Mesenchymal stem cell (in vitro differentiated cells and primary cell): ENCODE results near the gene HELZ2.
"Not testable (repeated sequence)": the region's sequence is repeated elsewhere in the genome, so short reads cannot be mapped to it uniquely, and the experiment has no call there.

ENCODE experiments used
- DNase-seq: peaks from one replicate; pipeline ENCODE4 v3.0.0-alpha.2; 2013
- H2AFZ ChIP-seq: one replicate; pipeline ENCODE4 v1.6.1; 2013; ENCODE audit warnings: low read depth, mild to moderate bottlenecking, control low read depth, inconsistent platforms, low read length, moderate library complexity
- H2AK5ac ChIP-seq: 2 replicates; pipeline ENCODE4 v1.6.1; 2013; ENCODE audit warnings: low read length, moderate library complexity, mild to moderate bottlenecking, inconsistent platforms; ENCODE audit not compliant: severe bottlenecking
- H2BK120ac ChIP-seq: one replicate; pipeline ENCODE4 v1.6.1; 2013; ENCODE audit warnings: low read depth, mild to moderate bottlenecking, inconsistent platforms, low read length, moderate library complexity
- H2BK12ac ChIP-seq, 2 experiments: one replicate each; pipeline ENCODE4 v1.6.1; 2013; ENCODE audit warnings: inconsistent platforms in 2 of 2, low read length in 2 of 2, mild to moderate bottlenecking in 2 of 2, moderate library complexity in 2 of 2, control low read depth in 1 of 2
- H2BK15ac ChIP-seq: one replicate; pipeline ENCODE4 v1.6.1; 2013; ENCODE audit warnings: mild to moderate bottlenecking, low read depth, inconsistent platforms; ENCODE audit not compliant: poor library complexity, severe bottlenecking
- H2BK5ac ChIP-seq: 2 replicates; pipeline ENCODE4 v1.6.1; 2013; ENCODE audit warnings: low read depth, mild to moderate bottlenecking, low read length, control low read depth, inconsistent platforms; ENCODE audit not compliant: poor library complexity, severe bottlenecking
- H3K14ac ChIP-seq, 2 experiments: one replicate each; pipeline ENCODE4 v1.6.1; 2013; ENCODE audit warnings: inconsistent platforms in 2 of 2, low read length in 2 of 2, control low read depth in 1 of 2, mild to moderate bottlenecking in 1 of 2, moderate library complexity in 1 of 2
- H3K18ac ChIP-seq, 2 experiments: one replicate each; pipeline ENCODE4 v1.6.1; 2013; ENCODE audit warnings: inconsistent platforms in 2 of 2, low read length in 2 of 2, control low read depth in 1 of 2, low read depth in 1 of 2, mild to moderate bottlenecking in 1 of 2
- H3K23ac ChIP-seq, 2 experiments: one replicate each; pipeline ENCODE4 v1.6.1; 2013; ENCODE audit warnings: inconsistent platforms in 2 of 2, low read length in 2 of 2, mild to moderate bottlenecking in 2 of 2, moderate library complexity in 2 of 2, control low read depth in 1 of 2
- H3K27ac ChIP-seq: 2 replicates; pipeline ENCODE4 v1.5.1; 2013; ENCODE audit warnings: mild to moderate bottlenecking, moderate library complexity, low read length, control low read depth, inconsistent platforms; ENCODE audit not compliant: poor library complexity, severe bottlenecking
- H3K27me3 ChIP-seq, 2 experiments: 2 replicates each; pipeline versions ENCODE4 v1.6.1 to v1.7.0; 2013; ENCODE audit warnings: low read length in 2 of 2, mild to moderate bottlenecking in 2 of 2, moderate library complexity in 2 of 2, control low read depth in 1 of 2, inconsistent platforms in 1 of 2; ENCODE audit not compliant: control insufficient read depth in 1 of 2, insufficient read depth in 1 of 2
- H3K36me3 ChIP-seq, 2 experiments: 2 replicates each; pipeline versions ENCODE4 v1.6.1 to v1.7.0; 2013; ENCODE audit warnings: low read length in 2 of 2, control low read depth in 1 of 2, inconsistent platforms in 1 of 2, low read depth in 1 of 2, mild to moderate bottlenecking in 1 of 2; ENCODE audit not compliant: insufficient read depth in 2 of 2, control insufficient read depth in 1 of 2
- H3K4ac ChIP-seq, 2 experiments: one replicate each; pipeline ENCODE4 v1.6.1; 2013; ENCODE audit warnings: inconsistent platforms in 2 of 2, low read length in 2 of 2, mild to moderate bottlenecking in 2 of 2, moderate library complexity in 2 of 2, control low read depth in 1 of 2, low read depth in 1 of 2
- H3K4me1 ChIP-seq: 2 replicates; pipeline ENCODE4 v1.6.1; 2013; ENCODE audit warnings: low read depth, low read length, control low read depth; ENCODE audit not compliant: control insufficient read depth, insufficient read depth
- H3K4me2 ChIP-seq: 2 replicates; pipeline ENCODE4 v1.6.1; 2013; ENCODE audit warnings: low read length, mild to moderate bottlenecking, inconsistent platforms; ENCODE audit not compliant: poor library complexity, severe bottlenecking
- H3K4me3 ChIP-seq, 2 experiments: 2 replicates each; pipeline versions ENCODE4 v1.5.1 to v1.7.0; 2013; ENCODE audit warnings: low read length in 2 of 2, mild to moderate bottlenecking in 2 of 2, control low read depth in 1 of 2, low read depth in 1 of 2; ENCODE audit not compliant: insufficient read depth in 1 of 2
- H3K79me1 ChIP-seq: replicated peaks from 2 replicates; pipeline ENCODE4 v1.6.1; 2013; ENCODE audit warnings: mild to moderate bottlenecking, control low read depth, low read length, inconsistent platforms; ENCODE audit not compliant: poor library complexity, severe bottlenecking
- H3K9ac ChIP-seq: 2 replicates; pipeline ENCODE4 v1.7.0; 2013; ENCODE audit warnings: mild to moderate bottlenecking, low read length, moderate library complexity
- H3K9me3 ChIP-seq: 2 replicates; pipeline ENCODE4 v1.7.0; 2013; ENCODE audit warnings: mild to moderate bottlenecking, low read length; ENCODE audit not compliant: control insufficient read depth
- H4K8ac ChIP-seq: one replicate; pipeline ENCODE4 v1.6.1; 2013; ENCODE audit warnings: inconsistent platforms, mild to moderate bottlenecking, low read length, moderate library complexity
- H4K91ac ChIP-seq: one replicate; pipeline ENCODE4 v1.6.1; 2013; ENCODE audit warnings: mild to moderate bottlenecking, low read length, inconsistent platforms
- WGBS: methylation state at CpG from one replicate; pipeline ENCODE4 v1.1.7; 2013; ENCODE audit warnings: mixed read lengths; 5-methylcytosine and 5-hydroxymethylcytosine counted together

Gene HELZ2

GRCh38 chr20:63601679-63602078, 27.6 kb upstream of the HELZ2 start:
- H3K23ac ChIP-seq, H4K91ac ChIP-seq, H3K9me3 ChIP-seq, H3K4me1 ChIP-seq, H3K18ac ChIP-seq, H4K8ac ChIP-seq, H3K14ac ChIP-seq, H2AK5ac ChIP-seq, H3K4ac ChIP-seq, H3K9ac ChIP-seq, H3K4me3 ChIP-seq, H2BK15ac ChIP-seq, DNase-seq, H2BK12ac ChIP-seq, H3K4me2 ChIP-seq, H3K27me3 ChIP-seq, H3K27ac ChIP-seq, H2BK5ac ChIP-seq, H2AFZ ChIP-seq, H2BK120ac ChIP-seq: not testable (repeated sequence)
- WGBS, result 68% methylated on average over 3 of the region's 8 CpGs
- Histone ChIP-seq H3K36me3 (peaks cover 52 to 56% of the 10 kb centered on the region in 2 experiments), H3K79me1 (peaks cover 35% of the 10 kb centered on the region)

- no peak overlapping the region for H4K8ac ChIP-seq
- H2BK120ac ChIP-seq, result no peak overlapping the region
- no peaks in the 10 kb centered on the region for H3K9me3 ChIP-seq
- H2BK15ac ChIP-seq, result no peak overlapping the region
- no peak overlapping the region for H4K91ac ChIP-seq
- DNase-seq, result no peak
- H3K4me2 ChIP-seq, result no peak overlapping the region
- H3K79me1 ChIP-seq, result peaks cover 27% of the 10 kb centered on the region
- H2BK5ac ChIP-seq, result no peak overlapping the region
- H3K23ac ChIP-seq, result no peak overlapping the region
- H3K4me3 ChIP-seq, result no peak overlapping the region
- no peaks in the 10 kb centered on the region for H3K27me3 ChIP-seq
- H3K9ac ChIP-seq, result no peak overlapping the region
- H2BK12ac ChIP-seq, result no peak overlapping the region
- no peak overlapping the region for H3K4ac ChIP-seq
- H3K36me3 ChIP-seq, result peaks cover 55 to 75% of the 10 kb centered on the region in 2 experiments
- peaks cover 2% of the 10 kb centered on the region for H3K4me1 ChIP-seq
- H3K14ac ChIP-seq, result no peak overlapping the region
- WGBS, result 91% methylated on average over 27 of the region's 27 CpGs
- H3K27ac ChIP-seq, result no peak overlapping the region
- H3K18ac ChIP-seq, result no peak overlapping the region
- no peak overlapping the region for H2AFZ ChIP-seq
- no peak overlapping the region for H2AK5ac ChIP-seq
Observed at GRCh38 chr20:63599396-63600050, 25.5 kb upstream of the HELZ2 start.

GRCh38 chr20:63598479-63599395, 24.7 kb upstream of the HELZ2 start:
- Histone ChIP-seq H3K36me3 (peaks cover 51 to 80% of the 10 kb centered on the region in 2 experiments), H3K14ac (no peak overlapping the region), H2BK5ac (no peak overlapping the region), H2AFZ (no peak overlapping the region), H4K91ac (no peak overlapping the region), H2BK120ac (no peak overlapping the region), H3K9ac (no peak overlapping the region), H2AK5ac (no peak overlapping the region), H3K4me1 (peaks cover 6% of the 10 kb centered on the region), H3K23ac (no peak overlapping the region), H3K27me3 (no peaks in the 10 kb centered on the region), H3K27ac (no peak overlapping the region), H4K8ac (no peak overlapping the region), H3K79me1 (peaks cover 25% of the 10 kb centered on the region), H2BK12ac (no peak overlapping the region), H3K4me2 (no peak overlapping the region), H3K18ac (no peak overlapping the region), H3K4ac (no peak overlapping the region), H3K9me3 (no peaks in the 10 kb centered on the region), H3K4me3 (no peak overlapping the region), H2BK15ac (no peak overlapping the region)
- no peak for DNase-seq
- WGBS, result 91% methylated on average over 33 of the region's 33 CpGs
